Thoracic aorta (tissue), 2 donors: Measurements from ENCODE around the gene FSTL4. TPM values are rescaled to one million over a fixed set of nuclear protein-coding genes. Genes with fewer than 3 reads are reported as not detected.

Experiments used
- ATAC-seq: fragments of 150-250 bp; one replicate; pipeline ENCODE4 v1.8.0; 2017; ENCODE audit warnings: low read depth; ENCODE audit not compliant: insufficient number of reproducible peaks, low FRiP score
- DNase-seq: peaks from one replicate; pipeline ENCODE4 v3.0.0-alpha.2; 2020; ENCODE audit warnings: low spot score
- H3K27ac ChIP-seq, 2 donors: fragments of 200-600 bp; sonication (generic); 1 replicate in 1 of 2; 2 replicates in 1 of 2; pipeline ENCODE4 v1.5.1; 2016; ENCODE audit warnings: mild to moderate bottlenecking in 2 of 2, moderate library complexity in 2 of 2
- H3K27me3 ChIP-seq: fragments of 200-600 bp; sonication (generic); replicated peaks from 2 replicates; pipeline ENCODE4 v1.6.0; 2016; ENCODE audit warnings: mild to moderate bottlenecking; ENCODE audit not compliant: insufficient read depth
- H3K36me3 ChIP-seq: fragments of 200-600 bp; sonication (generic); one replicate; pipeline ENCODE4 v1.5.1; 2016
- H3K4me1 ChIP-seq, 2 donors: fragments of 200-600 bp; sonication (generic); 1 replicate in 1 of 2; 2 replicates in 1 of 2; pipeline versions ENCODE4 v1.5.1 to v1.6.0; 2016; ENCODE audit warnings: low read depth in 2 of 2, mild to moderate bottlenecking in 1 of 2; ENCODE audit not compliant: control insufficient read depth in 1 of 2
- H3K4me3 ChIP-seq: fragments of 200-600 bp; sonication (generic); 2 replicates; pipeline ENCODE4 v1.5.1; 2016; ENCODE audit warnings: mild to moderate bottlenecking
- H3K9me3 ChIP-seq: fragments of 200-600 bp; sonication (generic); 2 replicates; pipeline ENCODE4 v1.5.1; 2016
- CTCF ChIP-seq: fragments of 200-600 bp; sonication (generic); IDR thresholded peaks from one replicate; pipeline ENCODE4 v1.5.1; 2019; ENCODE audit warnings: antibody characterized with exemption
- total RNA-seq, 2 donors: library from RNA; depleted of rRNA; stranded (reverse); fragments of >200 nt; gene quantifications; one replicate each; pipeline versions ENCODE4 v1.1.0 to v1.2.3, GENCODE V29; 2016

FSTL4 gene
- total RNA-seq, 2 donors from 2014 or later = not detected

- DNase-seq (no peak), ATAC-seq (no peak)
- Histone ChIP-seq H3K4me3 (no peak overlapping the region), H3K27ac (no peak overlapping the region), H3K4me1 (no peaks in the 10 kb centered on the region), H3K27me3 (no peaks in the 10 kb centered on the region), H3K9me3 (no peaks in the 10 kb centered on the region), H3K36me3 (no peaks in the 10 kb centered on the region)
- no peak for TF ChIP-seq CTCF
Observed at GRCh38 chr5:133344266-133344665, 268.1 kb downstream of the FSTL4 start.

GRCh38 chr5:133343196-133343595 is 269.1 kb downstream of the FSTL4 start:
- no peak for ATAC-seq
- H3K27ac ChIP-seq = no peak overlapping the region
- no peak for DNase-seq
- no peaks in the 10 kb centered on the region for H3K9me3 ChIP-seq
- H3K4me3 ChIP-seq = no peak overlapping the region
- TF ChIP-seq CTCF = no peak
- no peaks in the 10 kb centered on the region for H3K36me3 ChIP-seq
- no peaks in the 10 kb centered on the region for H3K27me3 ChIP-seq
- no peaks in the 10 kb centered on the region for H3K4me1 ChIP-seq

- Histone ChIP-seq H3K9me3 (no peaks in the 10 kb centered on the region), H3K27ac (no peak overlapping the region), H3K4me1 (no peaks in the 10 kb centered on the region), H3K27me3 (no peaks in the 10 kb centered on the region), H3K4me3 (no peak overlapping the region), H3K36me3 (no peaks in the 10 kb centered on the region)
- DNase-seq (no peak), ATAC-seq (no peak)
- TF ChIP-seq CTCF = no peak
Observed at GRCh38 chr5:133341915-133342710, 270.2 kb downstream of the FSTL4 start.

- no peaks in the 10 kb centered on the region for H3K9me3 ChIP-seq
- no peaks in the 10 kb centered on the region for H3K27me3 ChIP-seq
- no peaks in the 10 kb centered on the region for H3K4me1 ChIP-seq
- H3K36me3 ChIP-seq = no peaks in the 10 kb centered on the region
- H3K27ac ChIP-seq = no peak overlapping the region
- no peak for TF ChIP-seq CTCF
- DNase-seq (no peak), ATAC-seq (no peak)
- H3K4me3 ChIP-seq = no peak overlapping the region
Observed at GRCh38 chr5:133341296-133341695, 271.0 kb downstream of the FSTL4 start.

- ATAC-seq (no peak), DNase-seq (no peak)
- H3K36me3 ChIP-seq = no peaks in the 10 kb centered on the region
- no peak for TF ChIP-seq CTCF
- no peak overlapping the region for H3K4me3 ChIP-seq
- no peaks in the 10 kb centered on the region for H3K4me1 ChIP-seq
- H3K27ac ChIP-seq = no peak overlapping the region
- no peaks in the 10 kb centered on the region for H3K27me3 ChIP-seq
- H3K9me3 ChIP-seq = no peaks in the 10 kb centered on the region
Observed at GRCh38 chr5:133340822-133341221, 271.5 kb downstream of the FSTL4 start.
